ENCODE measurements around the gene TSPAN5. TPM values are rescaled to one million over a fixed set of nuclear protein-coding genes. Genes with fewer than 3 reads are reported as not detected.

Gene TSPAN5
- total and polyA plus RNA-seq, 9 of the 15 experiments (the other 6 are each of a cell fraction or from before 2014, with no cell fraction given): 0.58 to 6.6 (median 0.73) TPM

DNA sequence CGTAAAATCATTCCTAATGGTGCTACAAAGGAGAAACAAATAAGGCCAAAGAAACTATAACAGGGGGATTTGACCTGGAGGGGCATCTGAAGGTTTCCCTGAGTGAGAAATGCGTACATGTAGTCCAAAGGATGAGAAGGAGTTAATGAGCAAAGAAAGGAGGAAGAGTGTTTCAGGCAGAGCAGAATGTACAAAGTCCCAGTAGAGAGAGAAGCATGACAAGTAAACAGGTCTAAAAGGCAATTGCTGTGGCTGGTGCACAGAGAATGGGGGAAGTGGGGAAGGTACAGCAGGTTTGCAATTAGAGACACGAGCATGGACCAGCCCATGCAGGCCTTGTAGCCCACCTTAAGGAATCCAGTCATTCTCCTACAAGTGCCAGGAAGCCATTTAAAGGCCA is 145.5 kb downstream of the TSPAN5 start:
- no peaks in the 10 kb centered on the region for H3K9me3 ChIP-seq (replicated peaks; ENCODE audit: control insufficient read depth, insufficient read depth, low read depth, low read length)
- no TSS peak for BruUV-seq (replicated peaks)
- no peak overlapping the region for H2AFZ ChIP-seq (ENCODE audit: low read depth, low read length)
- H3K27ac ChIP-seq (ENCODE audit: extremely low read depth, low read depth, low read length): no peak overlapping the region
- peaks cover 7 to 33% of the 10 kb centered on the region in 2 experiments for H3K4me1 ChIP-seq (replicated peaks in 1 of 2; ENCODE audit: control insufficient read depth in 2 of 2, insufficient read depth in 2 of 2, low read length in 2 of 2)
- TF ChIP-seq PRMT5 (CRISPR knock-in tag; IDR thresholded peaks at IDR 0.05): no peak
- no peak for TF ChIP-seq TARDBP (IDR thresholded peaks at IDR 0.05)
- ChIA-PET CTCF (ENCODE audit: low intra/inter-chr PET ratio) (no interaction called here), POLR2A (no interaction called here)
- DNase-seq (ENCODE audit: extremely low read depth in 1 of 4, low spot score in 3 of 4): no peak
- H3K79me2 ChIP-seq (ENCODE audit: control insufficient read depth, insufficient read depth, low read length): no peaks in the 10 kb centered on the region
- intact Hi-C loops (cut with micrococcal nuclease) (no loop called here), in situ Hi-C loops (cut with MboI) (no loop called here)
- no peak overlapping the region for H3K9ac ChIP-seq (ENCODE audit: insufficient read depth in 1 of 2, low read depth in 2 of 2, low read length in 2 of 2)
- no peaks in the 10 kb centered on the region for H3K9me1 ChIP-seq (ENCODE audit: control insufficient read depth, insufficient read depth, low read length)
- 24% methylated on average over 3 of the region's 3 CpGs for WGBS (ENCODE audit: insufficient coverage, low coverage, missing lambda C conversion rate)
- no peak overlapping the region for H3K4me2 ChIP-seq (ENCODE audit: insufficient read depth, low read length)
- FAIRE-seq: no peak
- H3K27me3 ChIP-seq (ENCODE audit: control insufficient read depth in 2 of 2, insufficient read depth in 2 of 2, low read length in 2 of 2): no peaks in the 10 kb centered on the region
- H4K20me1 ChIP-seq (replicated peaks; ENCODE audit: control insufficient read depth, insufficient read depth, low read length): no peaks in the 10 kb centered on the region
- no peak for ATAC-seq
- H3K4me3 ChIP-seq: no peak overlapping the region
- H3K36me3 ChIP-seq (ENCODE audit: control insufficient read depth, insufficient read depth, low read length): no peaks in the 10 kb centered on the region

DNA sequence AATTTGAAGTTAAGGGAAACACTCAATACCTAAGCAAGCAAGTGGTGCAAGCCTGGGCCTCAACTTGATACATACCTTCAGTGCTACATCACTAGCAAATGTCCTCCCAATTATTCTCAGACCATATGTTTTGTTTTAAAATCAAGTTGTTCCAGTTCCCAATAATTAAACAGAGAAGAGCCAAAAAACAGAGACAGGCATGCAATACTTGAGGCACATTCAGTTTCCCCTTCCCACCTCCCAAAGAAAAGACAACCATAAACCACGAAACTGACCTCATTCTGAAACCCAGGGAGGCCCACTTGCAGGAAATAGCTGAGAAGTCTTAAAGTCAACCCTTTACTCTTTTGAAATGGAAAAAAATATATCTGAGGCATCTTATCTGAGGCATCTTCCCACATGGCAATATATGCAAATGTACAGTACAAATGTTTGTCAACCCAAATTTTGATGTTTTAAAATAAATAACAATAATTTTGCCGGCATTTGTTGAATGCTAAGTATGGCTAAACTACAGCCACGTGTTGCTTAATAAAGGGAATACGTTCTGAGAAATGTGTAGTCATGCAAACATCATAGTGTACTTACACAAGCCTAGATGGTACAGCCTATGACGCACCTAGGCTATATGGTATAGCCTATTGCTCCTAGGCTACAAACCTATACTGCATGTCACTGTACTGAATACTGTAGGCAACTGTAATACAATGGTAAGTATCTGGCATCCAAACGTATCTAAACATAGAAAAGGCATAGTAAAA is 147.5 kb downstream of the TSPAN5 start:
- Histone ChIP-seq H3K9me1 (ENCODE audit: control insufficient read depth, insufficient read depth, low read length) (no peaks in the 10 kb centered on the region), H3K4me2 (ENCODE audit: insufficient read depth, low read length) (no peak overlapping the region), H2AFZ (ENCODE audit: low read depth, low read length) (0 out of 2 replicates have a peak overlapping the region, but pooled peaks have one; percentile 27), H3K9me3 (replicated peaks; ENCODE audit: control insufficient read depth, insufficient read depth, low read depth, low read length) (no peaks in the 10 kb centered on the region), H3K9ac (ENCODE audit: insufficient read depth in 1 of 2, low read depth in 2 of 2, low read length in 2 of 2) (no peak overlapping the region), H3K27ac (ENCODE audit: extremely low read depth, low read depth, low read length) (no peak overlapping the region), H3K4me1 (replicated peaks in 1 of 2; ENCODE audit: control insufficient read depth in 2 of 2, insufficient read depth in 2 of 2, low read length in 2 of 2) (peaks cover 7 to 17% of the 10 kb centered on the region in 2 experiments), H4K20me1 (replicated peaks; ENCODE audit: control insufficient read depth, insufficient read depth, low read length) (no peaks in the 10 kb centered on the region), H3K79me2 (ENCODE audit: control insufficient read depth, insufficient read depth, low read length) (no peaks in the 10 kb centered on the region), H3K4me3 (no peak overlapping the region), H3K27me3 (ENCODE audit: control insufficient read depth in 2 of 2, insufficient read depth in 2 of 2, low read length in 2 of 2) (no peaks in the 10 kb centered on the region), H3K36me3 (ENCODE audit: control insufficient read depth, insufficient read depth, low read length) (no peaks in the 10 kb centered on the region)
- DNase-seq (ENCODE audit: extremely low read depth in 1 of 4, low spot score in 3 of 4) (no peak), ATAC-seq (no peak), FAIRE-seq (no peak)
- intact Hi-C loops (cut with micrococcal nuclease) (no loop called here), in situ Hi-C loops (cut with MboI) (no loop called here)
- BruUV-seq (replicated peaks): no TSS peak
- POLR2A ChIA-PET: interaction anchor here (0.9 kb wide), 1 partner anchor 8 kb away, joined by 3 read pairs; no protein-coding TSS in a partner anchor
- CTCF ChIA-PET (ENCODE audit: low intra/inter-chr PET ratio): no interaction called here
- WGBS (ENCODE audit: insufficient coverage, low coverage, missing lambda C conversion rate): 31% methylated on average over 6 of the region's 6 CpGs
- TF ChIP-seq, protein P1, sequence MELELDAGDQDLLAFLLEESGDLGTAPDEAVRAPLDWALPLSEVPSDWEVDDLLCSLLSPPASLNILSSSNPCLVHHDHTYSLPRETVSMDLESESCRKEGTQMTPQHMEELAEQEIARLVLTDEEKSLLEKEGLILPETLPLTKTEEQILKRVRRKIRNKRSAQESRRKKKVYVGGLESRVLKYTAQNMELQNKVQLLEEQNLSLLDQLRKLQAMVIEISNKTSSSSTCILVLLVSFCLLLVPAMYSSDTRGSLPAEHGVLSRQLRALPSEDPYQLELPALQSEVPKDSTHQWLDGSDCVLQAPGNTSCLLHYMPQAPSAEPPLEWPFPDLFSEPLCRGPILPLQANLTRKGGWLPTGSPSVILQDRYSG (tag; conservative IDR thresholded peaks at IDR 0.05; ENCODE audit: low read depth): no peak
- TF ChIP-seq CEBPB (tag; IDR thresholded peaks at IDR 0.05) (0 out of 2 replicates have a peak, but pooled peaks have one; percentile 15), SRSF9 (IDR thresholded peaks at IDR 0.05; ENCODE audit: borderline replicate concordance, low read depth, low read length) (no peak), ZSCAN29 (IDR thresholded peaks at IDR 0.05) (no peak), SRSF7 (optimal IDR thresholded peaks at IDR 0.05; ENCODE audit: low read depth, low read length) (no peak), RBM39 (optimal IDR thresholded peaks at IDR 0.05; ENCODE audit: low read depth, low read length) (no peak), CEBPG (CRISPR knock-in tag; IDR thresholded peaks at IDR 0.05) (no peak), CEBPG (tag; conservative IDR thresholded peaks at IDR 0.05 in 1 of 2, IDR thresholded peaks at IDR 0.05 in 1 of 2) (peak in 1 of 2 experiments; percentile 21; a peak in 1 of 4 replicates)
- TF ChIP-seq, protein P2, sequence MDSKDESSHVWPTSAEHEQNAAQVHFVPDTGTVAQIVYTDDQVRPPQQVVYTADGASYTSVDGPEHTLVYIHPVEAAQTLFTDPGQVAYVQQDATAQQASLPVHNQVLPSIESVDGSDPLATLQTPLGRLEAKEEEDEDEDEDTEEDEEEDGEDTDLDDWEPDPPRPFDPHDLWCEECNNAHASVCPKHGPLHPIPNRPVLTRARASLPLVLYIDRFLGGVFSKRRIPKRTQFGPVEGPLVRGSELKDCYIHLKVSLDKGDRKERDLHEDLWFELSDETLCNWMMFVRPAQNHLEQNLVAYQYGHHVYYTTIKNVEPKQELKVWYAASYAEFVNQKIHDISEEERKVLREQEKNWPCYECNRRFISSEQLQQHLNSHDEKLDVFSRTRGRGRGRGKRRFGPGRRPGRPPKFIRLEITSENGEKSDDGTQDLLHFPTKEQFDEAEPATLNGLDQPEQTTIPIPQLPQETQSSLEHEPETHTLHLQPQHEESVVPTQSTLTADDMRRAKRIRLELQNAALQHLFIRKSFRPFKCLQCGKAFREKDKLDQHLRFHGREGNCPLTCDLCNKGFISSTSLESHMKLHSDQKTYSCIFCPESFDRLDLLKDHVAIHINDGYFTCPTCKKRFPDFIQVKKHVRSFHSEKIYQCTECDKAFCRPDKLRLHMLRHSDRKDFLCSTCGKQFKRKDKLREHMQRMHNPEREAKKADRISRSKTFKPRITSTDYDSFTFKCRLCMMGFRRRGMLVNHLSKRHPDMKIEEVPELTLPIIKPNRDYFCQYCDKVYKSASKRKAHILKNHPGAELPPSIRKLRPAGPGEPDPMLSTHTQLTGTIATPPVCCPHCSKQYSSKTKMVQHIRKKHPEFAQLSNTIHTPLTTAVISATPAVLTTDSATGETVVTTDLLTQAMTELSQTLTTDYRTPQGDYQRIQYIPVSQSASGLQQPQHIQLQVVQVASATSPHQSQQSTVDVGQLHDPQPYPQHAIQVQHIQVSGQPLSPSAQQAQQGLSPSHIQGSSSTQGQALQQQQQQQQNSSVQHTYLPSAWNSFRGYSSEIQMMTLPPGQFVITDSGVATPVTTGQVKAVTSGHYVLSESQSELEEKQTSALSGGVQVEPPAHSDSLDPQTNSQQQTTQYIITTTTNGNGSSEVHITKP (IDR thresholded peaks at IDR 0.05; ENCODE audit: partially characterized antibody): peak; percentile 72

All from K562 (cell line).